ENCODE data around the gene TRAF3.

DNA sequence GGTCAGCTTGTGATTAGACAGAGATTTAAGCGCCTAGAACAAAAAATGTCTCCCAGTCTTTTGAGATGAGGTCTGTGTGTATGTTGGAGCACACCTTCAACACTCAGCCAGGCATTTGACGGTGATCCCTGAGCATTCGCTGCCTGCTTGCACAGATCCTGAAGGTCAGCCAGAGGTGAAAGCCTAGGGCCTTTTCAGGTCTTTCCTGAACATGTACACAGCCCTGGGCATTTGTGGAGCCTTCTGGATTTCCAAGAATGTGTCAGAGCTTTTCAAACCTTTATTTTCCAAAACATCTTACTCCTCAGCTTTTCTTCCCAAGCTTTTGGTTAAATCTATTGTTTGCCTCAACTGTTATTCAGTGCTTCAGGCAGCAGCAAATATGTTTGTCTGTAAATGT lies 86.1 kb downstream of the TRAF3 start:
- TF ChIP-seq EP300 (IDR thresholded peaks at IDR 0.05; ENCODE audit: borderline replicate concordance), result no peak
- no peak for TF ChIP-seq CREB1 (IDR thresholded peaks at IDR 0.05; ENCODE audit: low read depth)
- no peak for TF ChIP-seq REST (IDR thresholded peaks at IDR 0.05; ENCODE audit: low read depth)
- no peak for TF ChIP-seq TAF1 (IDR thresholded peaks at IDR 0.05; ENCODE audit: low read depth)
- TF ChIP-seq USF1 (IDR thresholded peaks at IDR 0.05), result no peak
- TF ChIP-seq NFIC (IDR thresholded peaks at IDR 0.05), result no peak
- no peak for TF ChIP-seq MAX (IDR thresholded peaks at IDR 0.05)
- no peak for TF ChIP-seq ZBTB7A (IDR thresholded peaks at IDR 0.05; ENCODE audit: low read depth)
- TF ChIP-seq FOXM1 (IDR thresholded peaks at IDR 0.05; ENCODE audit: borderline replicate concordance, low read depth), result no peak
- TF ChIP-seq TCF12 (IDR thresholded peaks at IDR 0.05; ENCODE audit: low read depth), result no peak
- no peak for TF ChIP-seq TEAD4 (IDR thresholded peaks at IDR 0.05)
- no peak for TF ChIP-seq CEBPB (IDR thresholded peaks at IDR 0.05)
- TF ChIP-seq RAD21 (IDR thresholded peaks at IDR 0.05; ENCODE audit: low read depth), result no peak
- TF ChIP-seq YY1 (IDR thresholded peaks at IDR 0.05; ENCODE audit: low read depth), result no peak
